GM23248 (cell line): Measurements from ENCODE around the gene TTC1. TPM values are rescaled to one million over a fixed set of nuclear protein-coding genes. Genes with fewer than 3 reads are reported as not detected.

Experiments
- DNase-seq: peaks from one replicate; pipeline ENCODE4 v3.0.0-alpha.2; 2015
- H2AFZ ChIP-seq: fragments of 200-600 bp; sonication (generic); 2 replicates; pipeline ENCODE4 v1.6.1; 2016; ENCODE audit warnings: antibody characterized with exemption
- H3F3A ChIP-seq: fragments of 200-600 bp; sonication (generic); 2 replicates; pipeline ENCODE4 v1.6.1; 2016; ENCODE audit warnings: mild to moderate bottlenecking, antibody characterized with exemption, mixed run types; ENCODE audit not compliant: insufficient read depth
- H3K27ac ChIP-seq: fragments of 200-600 bp; sonication (generic); 2 replicates; pipeline ENCODE4 v1.5.1; 2016; ENCODE audit warnings: mild to moderate bottlenecking
- H3K27me3 ChIP-seq: fragments of 200-600 bp; sonication (generic); replicated peaks from 2 replicates; pipeline ENCODE4 v1.6.1; 2016; ENCODE audit warnings: mild to moderate bottlenecking; ENCODE audit not compliant: insufficient read depth
- H3K36me3 ChIP-seq: fragments of 200-600 bp; sonication (generic); 2 replicates; pipeline ENCODE4 v1.6.1; 2016; ENCODE audit warnings: low read depth, mild to moderate bottlenecking
- H3K4me1 ChIP-seq: fragments of 200-600 bp; sonication (generic); 2 replicates; pipeline ENCODE4 v1.6.1; 2016; ENCODE audit warnings: mild to moderate bottlenecking; ENCODE audit not compliant: insufficient read depth
- H3K4me2 ChIP-seq: fragments of 200-600 bp; sonication (generic); one replicate; pipeline ENCODE4 v1.6.1; 2016; ENCODE audit warnings: mild to moderate bottlenecking; ENCODE audit not compliant: unreplicated experiment
- H3K4me3 ChIP-seq: fragments of 200-600 bp; sonication (generic); 2 replicates; pipeline ENCODE4 v1.5.1; 2016; ENCODE audit warnings: mild to moderate bottlenecking
- H3K79me2 ChIP-seq: fragments of 200-600 bp; sonication (generic); 2 replicates; pipeline ENCODE4 v1.6.1; 2016; ENCODE audit warnings: mild to moderate bottlenecking; ENCODE audit not compliant: insufficient read depth
- H3K9ac ChIP-seq: fragments of 200-600 bp; sonication (generic); 2 replicates; pipeline ENCODE4 v1.6.1; 2016; ENCODE audit warnings: mild to moderate bottlenecking
- H3K9me2 ChIP-seq: fragments of 200-600 bp; sonication (generic); 2 replicates; pipeline ENCODE4 v1.6.1; 2016; ENCODE audit warnings: mixed run types, mild to moderate bottlenecking, moderate library complexity; ENCODE audit not compliant: insufficient read depth
- H3K9me3 ChIP-seq: fragments of 200-600 bp; sonication (generic); one replicate; pipeline ENCODE4 v1.6.1; 2017; ENCODE audit warnings: low read depth
- H4K20me1 ChIP-seq: fragments of 200-600 bp; sonication (generic); 2 replicates; pipeline ENCODE4 v1.6.0; 2016; ENCODE audit not compliant: insufficient read depth
- EZH2 ChIP-seq: fragments of 200-600 bp; sonication (generic); IDR thresholded peaks from 2 replicates; pipeline ENCODE4 v1.6.1; 2018; ENCODE audit warnings: antibody characterized with exemption, mild to moderate bottlenecking; ENCODE audit not compliant: insufficient read depth, poor library complexity, severe bottlenecking
- EZH2phosphoT487 ChIP-seq: fragments of 200-600 bp; sonication (generic); IDR thresholded peaks from 2 replicates; pipeline ENCODE4 v1.6.1; 2018; ENCODE audit warnings: antibody characterized with exemption, moderate library complexity, mild to moderate bottlenecking, low read depth; ENCODE audit not compliant: insufficient read depth
- WGBS, 2 experiments: methylation state at CpG; one replicate each; pipeline ENCODE4 v1.1.6; 2015 to 2017; ENCODE audit warnings: low lambda C conversion rate in 2 of 2, low coverage in 1 of 2; ENCODE audit errors: missing lambda C conversion rate in 2 of 2; 5-methylcytosine and 5-hydroxymethylcytosine counted together
- in situ Hi-C: fragments of 300-500 bp; cut with MboI; formaldehyde crosslinking; loops from 2 replicates; pipeline ENCODE4 v1.15.0; 2020
- polyA plus RNA-seq: library from polyadenylated mRNA; unstranded; fragments of >200 nt; fragmentation: Nextera tagmentation; extraction: Ambion mirVana; gene quantifications from 2 replicates; pipeline ENCODE4 v1.2.1, GENCODE V29; 2016
- total RNA-seq: library from RNA; depleted of rRNA; stranded (reverse); fragments of >200 nt; shearing (Covaris generic); gene quantifications from 2 replicates; pipeline ENCODE4 v1.2.3, GENCODE V29; 2014

Gene TTC1
- total and polyA plus RNA-seq, 2 experiments from 2014 or later, result 39.9 to 67.7 TPM

DNA sequence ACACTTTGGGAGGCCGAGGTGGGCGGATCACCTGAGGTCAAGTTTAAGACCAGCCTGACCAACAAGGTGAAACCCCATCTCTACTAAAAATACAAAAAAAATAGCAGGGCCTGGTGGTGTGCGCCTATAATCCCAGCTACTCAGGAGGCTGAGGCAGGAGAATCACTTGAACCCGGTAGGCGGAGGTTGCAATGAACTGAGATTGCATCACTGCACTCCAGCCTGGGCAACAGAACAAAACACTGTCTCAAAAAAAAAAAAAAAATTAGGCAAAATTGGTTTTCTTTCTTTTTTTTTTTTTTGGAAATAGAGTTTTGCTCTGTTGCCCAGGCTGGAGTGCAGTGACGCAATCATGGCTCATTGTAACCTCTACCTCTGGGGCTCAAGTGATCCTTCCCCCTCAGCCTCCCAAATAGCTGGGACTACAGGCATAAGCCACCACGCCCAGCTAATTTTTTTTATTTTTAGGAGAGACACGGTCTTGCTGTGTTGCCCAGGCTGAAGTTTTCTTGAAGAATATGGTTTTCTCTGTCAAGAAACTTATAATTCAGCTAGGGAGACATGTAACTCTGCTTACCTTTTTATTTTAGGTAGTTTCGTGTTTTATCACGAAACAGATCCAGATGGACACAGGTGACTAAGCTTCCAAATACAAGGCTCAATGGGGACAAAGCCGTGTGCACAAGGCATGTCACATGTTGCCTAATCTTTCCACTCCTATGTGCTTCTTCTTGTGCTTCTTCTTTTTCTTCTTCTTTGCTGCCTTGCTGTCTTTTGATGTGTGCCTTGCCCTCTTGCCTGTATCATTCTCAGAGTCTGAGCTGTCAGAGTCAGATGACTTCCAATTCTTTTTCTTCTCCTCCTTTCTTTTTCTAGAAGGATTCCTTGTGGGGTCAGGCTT, 14.3 kb downstream of the TTC1 start:
- no peaks in the 10 kb centered on the region for H3K27me3 ChIP-seq
- no peak for TF ChIP-seq EZH2phosphoT487
- no peak for TF ChIP-seq EZH2
- H2AFZ ChIP-seq, result no peak overlapping the region
- H3K4me3 ChIP-seq, result no peak overlapping the region
- DNase-seq, result no peak
- H3K4me2 ChIP-seq, result no peak overlapping the region
- H3K4me1 ChIP-seq, result no peaks in the 10 kb centered on the region
- peaks cover 8% of the 10 kb centered on the region; the same call in 1 of the 2 replicates for H3K36me3 ChIP-seq
- H3K27ac ChIP-seq, result no peak overlapping the region
- H3K9me3 ChIP-seq, result no peaks in the 10 kb centered on the region
- 79 to 81% methylated on average over 11 of the region's 11 CpGs for WGBS, 2 experiments
- 0 out of 2 replicates have a peak, but pooled peaks cover 4% of the 10 kb centered on the region for H3F3A ChIP-seq
- peaks cover 47% of the 10 kb centered on the region for H3K79me2 ChIP-seq
- in situ Hi-C loops, result no loop called here
- no peaks in the 10 kb centered on the region for H4K20me1 ChIP-seq
- H3K9ac ChIP-seq, result no peak overlapping the region
- H3K9me2 ChIP-seq, result no peaks in the 10 kb centered on the region

DNA sequence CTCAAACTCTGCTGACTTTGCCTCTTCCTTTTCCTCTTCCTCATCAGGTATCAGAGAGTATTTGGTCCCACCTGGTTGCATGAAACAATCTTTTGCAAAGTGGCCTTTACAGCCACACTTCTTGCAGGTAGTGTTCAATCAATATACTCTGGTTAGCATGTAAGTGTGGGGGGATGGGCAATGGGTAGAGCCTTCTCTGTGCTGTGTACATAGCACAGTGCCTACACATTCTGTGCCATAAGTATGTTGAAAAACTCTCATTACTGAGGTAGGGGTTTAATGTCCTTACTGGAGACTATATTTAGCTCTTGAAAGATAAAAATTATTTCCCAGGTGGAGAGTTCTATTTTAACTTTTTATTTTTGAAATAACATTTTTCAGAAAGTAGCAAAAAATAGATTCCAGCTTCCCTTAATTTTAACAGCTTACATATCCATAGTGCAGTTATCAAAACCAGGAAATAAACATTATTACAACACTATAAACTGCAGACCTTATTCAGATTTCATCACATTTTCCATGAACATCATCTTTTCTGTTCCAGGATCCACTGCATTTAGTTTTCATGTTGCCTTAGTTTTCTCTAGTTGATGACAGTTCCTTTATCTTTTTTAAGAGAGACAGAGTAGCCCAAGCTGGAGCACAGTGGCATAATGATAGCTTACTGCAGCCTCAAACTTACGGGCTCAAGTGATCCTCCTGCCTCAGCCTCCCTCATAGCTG, 15.1 kb downstream of the TTC1 start:
- H3K4me3 ChIP-seq, result no peak overlapping the region
- no peak overlapping the region for H3K9ac ChIP-seq
- H3K9me3 ChIP-seq, result no peaks in the 10 kb centered on the region
- no peaks in the 10 kb centered on the region for H4K20me1 ChIP-seq
- no peaks in the 10 kb centered on the region for H3K9me2 ChIP-seq
- TF ChIP-seq EZH2phosphoT487, result no peak
- TF ChIP-seq EZH2, result no peak
- peaks cover 47% of the 10 kb centered on the region for H3K79me2 ChIP-seq
- peaks cover 8% of the 10 kb centered on the region; the same call in 1 of the 2 replicates for H3K36me3 ChIP-seq
- in situ Hi-C loops, result no loop called here
- DNase-seq, result no peak
- H3K27ac ChIP-seq, result no peak overlapping the region
- H3K4me2 ChIP-seq, result no peak overlapping the region
- WGBS, 2 experiments, result 78 to 95% methylated on average over 1 of the region's 1 CpG
- no peaks in the 10 kb centered on the region for H3K27me3 ChIP-seq
- 0 out of 2 replicates have a peak, but pooled peaks cover 4% of the 10 kb centered on the region for H3F3A ChIP-seq
- H3K4me1 ChIP-seq, result no peaks in the 10 kb centered on the region; the same call in 1 of the 2 replicates
- no peak overlapping the region for H2AFZ ChIP-seq

DNA sequence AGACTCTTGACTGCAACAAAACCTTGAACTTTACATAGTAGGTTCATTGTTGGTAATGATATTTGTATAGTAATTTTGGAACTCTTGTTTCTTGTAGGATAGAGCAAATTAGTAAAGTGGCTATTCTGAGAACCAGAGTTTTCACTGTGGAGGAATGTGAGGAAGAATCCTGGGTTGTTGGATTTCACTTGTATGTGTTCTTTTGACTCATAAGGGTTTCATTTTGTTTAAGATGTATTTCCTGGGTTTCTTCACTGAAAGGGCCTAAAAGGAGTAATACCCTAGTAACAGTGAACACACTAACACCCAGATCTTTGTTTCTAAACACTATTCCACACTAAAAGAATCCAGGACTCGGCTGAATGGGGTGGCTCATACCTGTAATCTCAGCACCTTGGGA, 20.1 kb downstream of the TTC1 start:
- Histone ChIP-seq H3K9me2 (no peaks in the 10 kb centered on the region), H3K4me1 (peaks cover 8% of the 10 kb centered on the region; the same call in 1 of the 2 replicates), H4K20me1 (no peaks in the 10 kb centered on the region), H3K27ac (no peak overlapping the region), H3K27me3 (no peaks in the 10 kb centered on the region), H3K9me3 (no peaks in the 10 kb centered on the region), H3K79me2 (peaks cover 36% of the 10 kb centered on the region), H3K4me3 (no peak overlapping the region), H3K9ac (no peak overlapping the region), H2AFZ (no peak overlapping the region), H3K36me3 (peaks cover 13% of the 10 kb centered on the region), H3F3A (no peaks in the 10 kb centered on the region), H3K4me2 (no peak overlapping the region)
- no peak for DNase-seq
- WGBS, 2 experiments, result 62 to 71% methylated on average over 1 of the region's 1 CpG
- TF ChIP-seq EZH2phosphoT487, result no peak
- TF ChIP-seq EZH2, result no peak
- in situ Hi-C loops, result no loop called here

DNA sequence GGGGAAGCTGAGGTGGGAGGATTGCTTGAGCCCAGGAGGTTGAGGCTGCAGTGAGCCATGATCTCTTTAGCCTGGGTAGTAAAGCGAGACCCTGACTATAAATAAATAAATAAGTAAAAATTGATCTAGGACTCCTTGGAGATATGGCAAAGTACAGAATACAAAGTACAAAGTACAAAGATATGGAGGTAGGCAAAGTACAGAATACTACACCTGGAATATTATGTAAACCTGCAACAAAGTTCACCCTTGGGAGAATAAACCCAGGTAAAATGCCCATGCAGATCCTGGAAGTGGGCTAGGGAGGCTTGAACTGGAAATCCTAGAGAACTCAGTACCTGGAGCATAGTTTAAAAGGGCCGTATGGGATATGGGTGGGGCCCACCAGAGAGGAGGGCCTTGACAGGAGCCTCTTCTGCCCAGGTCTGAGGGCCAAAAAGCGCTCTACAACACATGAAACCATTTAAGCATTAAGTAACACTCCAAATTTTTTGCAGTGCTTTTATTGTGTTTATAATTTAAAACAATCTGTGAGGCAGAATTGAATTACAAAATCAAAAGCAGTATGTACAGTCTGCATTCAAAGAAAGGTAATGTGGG, 20.7 kb downstream of the TTC1 start:
- in situ Hi-C loops, result loop anchor here (10.0 kb wide), 1 partner anchor 315 kb away; no protein-coding TSS in a partner anchor
- Histone ChIP-seq H4K20me1 (no peaks in the 10 kb centered on the region), H3F3A (no peaks in the 10 kb centered on the region)

More for the DNA sequence above, 20.7 kb downstream of the TTC1 start:
- Histone ChIP-seq H3K79me2 (peaks cover 30% of the 10 kb centered on the region), H3K9ac (no peak overlapping the region), H3K4me1 (peaks cover 8% of the 10 kb centered on the region; the same call in 1 of the 2 replicates), H3K27me3 (no peaks in the 10 kb centered on the region), H2AFZ (no peak overlapping the region), H3K9me2 (no peaks in the 10 kb centered on the region), H3K4me3 (no peak overlapping the region), H3K36me3 (peaks cover 13% of the 10 kb centered on the region), H3K27ac (no peak overlapping the region), H3K4me2 (no peak overlapping the region), H3K9me3 (no peaks in the 10 kb centered on the region)
- TF ChIP-seq EZH2phosphoT487 (no peak), EZH2 (no peak)
- 80 to 84% methylated on average over 3 of the region's 3 CpGs for WGBS, 2 experiments
- no peak for DNase-seq
